Prostate gland (tissue), 2 donors: ENCODE measurements around the gene SPRED3. TPM values are rescaled to one million over a fixed set of nuclear protein-coding genes. Genes with fewer than 3 reads are reported as not detected.

ENCODE experiments used
- DNase-seq: peaks from one replicate; pipeline ENCODE4 v3.0.0-alpha.2; 2019; ENCODE audit warnings: low spot score
- H3K27ac ChIP-seq, 2 donors: fragments of 200-600 bp; sonication (generic); 2 replicates each; pipeline ENCODE4 v1.5.1; 2017 to 2019
- H3K27me3 ChIP-seq: fragments of 200-600 bp; sonication (generic); replicated peaks from 2 replicates; pipeline ENCODE4 v1.5.1; 2019; ENCODE audit not compliant: insufficient read depth
- H3K36me3 ChIP-seq, 2 donors: fragments of 200-600 bp; sonication (generic); 1 replicate in 1 of 2; 2 replicates in 1 of 2; pipeline versions ENCODE4 v1.5.1 to v1.8.1; 2017 to 2019
- H3K4me1 ChIP-seq: fragments of 200-600 bp; sonication (generic); replicated peaks from 2 replicates; pipeline ENCODE4 v1.5.1; 2019
- H3K4me3 ChIP-seq, 2 donors: fragments of 200-600 bp; sonication (generic); 2 replicates each; pipeline ENCODE4 v1.5.1; 2017 to 2019
- H3K9me3 ChIP-seq: fragments of 200-600 bp; sonication (generic); 2 replicates; pipeline ENCODE4 v1.5.1; 2017
- CTCF ChIP-seq, 4 experiments: fragments of 200-600 bp in 2 of 4; fragments of 450-650 bp in 2 of 4; sonication (generic) in 2 of 4; IDR thresholded peaks; 1 replicate in 3 of 4; 2 replicates in 1 of 4; pipeline ENCODE4 v1.5.1; 2016 to 2019; ENCODE audit warnings: antibody characterized with exemption in 4 of 4, mild to moderate bottlenecking in 2 of 4, moderate library complexity in 2 of 4
- POLR2A ChIP-seq: fragments of 450-650 bp; IDR thresholded peaks from one replicate; pipeline ENCODE4 v1.6.1; 2016; ENCODE audit warnings: antibody characterized with exemption, mild to moderate bottlenecking
- POLR2AphosphoS5 ChIP-seq: sonication (generic); formaldehyde crosslinking; IDR thresholded peaks from one replicate; pipeline ENCODE4 v1.6.1; 2017; ENCODE audit warnings: antibody characterized with exemption
- WGBS: methylation state at CpG from one replicate; pipeline ENCODE4 v1.1.5; 2018; 5-methylcytosine and 5-hydroxymethylcytosine counted together
- intact Hi-C: fragments of 100-400 bp; cut with DNase I; formaldehyde crosslinking; loops from one replicate; pipeline ENCODE4 v1.14.2; 2022
- total RNA-seq, 2 donors: library from RNA; depleted of rRNA; stranded (reverse); fragments of >200 nt; gene quantifications; one replicate each; pipeline ENCODE4 v1.1.0, GENCODE V29; 2016

SPRED3 gene
- total RNA-seq, 2 donors from 2014 or later, result 0.82 to 3.3 TPM

- Histone ChIP-seq H3K4me1 (peaks cover 5% of the 10 kb centered on the region), H3K4me3 (no peak overlapping the region), H3K27me3 (no peaks in the 10 kb centered on the region), H3K36me3 (no peaks in the 10 kb centered on the region), H3K27ac (no peak overlapping the region), H3K9me3 (no peaks in the 10 kb centered on the region)
- 84% methylated on average over 6 of the region's 6 CpGs for WGBS
- no peak for DNase-seq
- TF ChIP-seq CTCF (IDR thresholded peaks at IDR 0.05), result no peak
- TF ChIP-seq POLR2AphosphoS5, result no peak
- no peak for TF ChIP-seq POLR2A
- intact Hi-C loops, result no loop called here
These were observed 17.4 kb upstream of the SPRED3 start for GRCh38 chr19:38371081-38371480.

GRCh38 chr19:38373907-38374331 lies 14.6 kb upstream of the SPRED3 start:
- H3K36me3 ChIP-seq, result no peaks in the 10 kb centered on the region
- intact Hi-C loops, result loop anchor here (2.0 kb wide), 1 partner anchor 37 kb away; no protein-coding TSS in a partner anchor
- 61% methylated on average over 6 of the region's 6 CpGs for WGBS
- peak overlapping the region; percentile 75 to 87 for H3K4me3 ChIP-seq
- DNase-seq, result no peak
- H3K9me3 ChIP-seq, result no peaks in the 10 kb centered on the region
- H3K4me1 ChIP-seq, result peaks cover 14% of the 10 kb centered on the region
- no peak for TF ChIP-seq POLR2AphosphoS5
- no peak for TF ChIP-seq CTCF (IDR thresholded peaks at IDR 0.05)
- TF ChIP-seq POLR2A, result no peak
- no peaks in the 10 kb centered on the region for H3K27me3 ChIP-seq
- H3K27ac ChIP-seq, result peak overlapping the region; percentile 93

DNA sequence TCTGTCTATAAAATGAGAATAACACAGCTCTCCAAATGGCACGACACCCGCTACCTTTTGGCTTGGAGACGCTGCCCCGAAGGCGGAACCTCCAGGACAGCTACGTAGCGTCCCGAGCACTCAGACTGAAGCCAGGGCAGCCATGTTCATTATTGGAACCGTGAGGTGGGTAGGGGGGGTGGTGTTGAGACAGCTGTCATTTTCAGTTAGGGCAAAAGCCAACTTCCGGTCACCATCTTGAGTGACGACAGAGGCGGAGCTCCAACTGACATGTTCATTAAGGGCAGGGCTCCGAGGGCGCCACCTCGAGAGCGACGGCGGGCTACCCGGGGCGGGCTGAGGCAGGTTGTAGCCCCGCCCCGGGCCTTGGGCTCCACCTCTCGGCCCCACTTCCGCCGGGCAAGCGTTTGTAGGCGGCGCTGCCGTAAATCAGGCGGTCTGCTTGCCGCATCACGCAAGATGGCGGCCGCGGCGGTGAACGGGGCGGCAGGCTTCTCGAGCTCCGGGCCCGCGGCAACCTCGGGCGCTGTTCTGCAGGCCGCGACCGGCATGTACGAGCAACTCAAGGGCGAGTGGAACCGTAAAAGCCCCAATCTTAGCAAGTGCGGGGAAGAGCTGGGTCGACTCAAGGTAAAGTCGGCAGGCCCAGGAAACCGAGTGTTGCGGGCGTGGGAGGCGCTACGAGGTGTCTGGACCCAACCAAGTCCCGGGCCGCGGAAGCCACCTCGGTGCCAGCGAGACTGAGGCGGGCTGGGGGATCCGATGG lies 14.0 kb upstream of the SPRED3 start, which contains the start of gene PSMD8:
Gene PSMD8, plus strand, starts transcription at position 240 of the 766 bp plus-strand sequence. Its CDS starts 31 bp downstream, at position 271.
- H3K27ac ChIP-seq, result peak within 1 kb of the TSS; percentile 93
- no peaks in the 10 kb centered on the region for H3K9me3 ChIP-seq
- no peaks in the 10 kb centered on the region for H3K27me3 ChIP-seq
- H3K4me3 ChIP-seq, result peak within 1 kb of the TSS; percentile 75 to 87
- H3K36me3 ChIP-seq, result peaks cover 0 to 3% of the 10 kb centered on the region in 2 donors
- TF ChIP-seq POLR2AphosphoS5, result peak; percentile 97
- peak; percentile 98 for TF ChIP-seq POLR2A
- TF ChIP-seq CTCF (IDR thresholded peaks at IDR 0.05), result peak; percentile 25 to 49 (median 38)
- peak; percentile 100 for DNase-seq
- intact Hi-C loops, result loop anchor here (2.0 kb wide), 1 partner anchor 38 kb away; no protein-coding TSS in a partner anchor
- 1% methylated on average over 41 of the region's 65 CpGs for WGBS
- peaks cover 14% of the 10 kb centered on the region for H3K4me1 ChIP-seq

DNA sequence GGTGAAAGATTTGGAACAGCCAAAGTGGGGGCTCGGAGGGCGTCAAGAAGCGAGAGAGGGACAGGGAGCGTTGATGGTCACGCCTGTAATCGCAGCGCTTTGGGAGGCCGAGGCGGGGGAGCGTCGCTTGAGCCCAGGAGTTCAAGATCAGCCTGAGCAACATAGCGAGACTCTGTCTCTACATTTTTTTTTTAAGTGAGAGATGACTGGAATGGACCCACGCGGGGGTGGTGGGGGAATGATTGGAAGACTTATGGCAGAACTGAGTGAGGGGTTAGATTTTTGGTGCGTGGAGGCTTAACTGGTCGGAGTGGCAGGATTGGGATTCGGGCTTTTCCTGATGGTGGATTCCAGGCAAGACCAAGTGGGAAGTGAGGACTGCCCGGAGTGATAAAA lies 13.4 kb upstream of the SPRED3 start:
- peak overlapping the region; percentile 75 to 87 for H3K4me3 ChIP-seq
- H3K4me1 ChIP-seq, result peaks cover 14% of the 10 kb centered on the region
- H3K27ac ChIP-seq, result peak overlapping the region; percentile 93
- DNase-seq, result no peak
- no peaks in the 10 kb centered on the region for H3K27me3 ChIP-seq
- 2% methylated on average over 18 of the region's 18 CpGs for WGBS
- H3K9me3 ChIP-seq, result no peaks in the 10 kb centered on the region
- intact Hi-C loops, result loop anchor here (2.0 kb wide), 1 partner anchor 38 kb away; no protein-coding TSS in a partner anchor
- peaks cover 0 to 3% of the 10 kb centered on the region in 2 donors for H3K36me3 ChIP-seq
- TF ChIP-seq CTCF (IDR thresholded peaks at IDR 0.05), result no peak
- no peak for TF ChIP-seq POLR2AphosphoS5
- no peak for TF ChIP-seq POLR2A
